GM18907 (cell line): Measurements from ENCODE around the gene NT5C3B.
"Not testable (repeated sequence)": the region's sequence is repeated elsewhere in the genome, so short reads cannot be mapped to it uniquely, and the experiment has no call there.

Experiments
- ATAC-seq: cut with Tn5 transposase; IDR thresholded peaks from one replicate; pipeline ENCODE4 v1.9.1; 2021; ENCODE audit warnings: mild to moderate bottlenecking, moderate library complexity; ENCODE audit not compliant: unreplicated experiment

Gene NT5C3B

DNA sequence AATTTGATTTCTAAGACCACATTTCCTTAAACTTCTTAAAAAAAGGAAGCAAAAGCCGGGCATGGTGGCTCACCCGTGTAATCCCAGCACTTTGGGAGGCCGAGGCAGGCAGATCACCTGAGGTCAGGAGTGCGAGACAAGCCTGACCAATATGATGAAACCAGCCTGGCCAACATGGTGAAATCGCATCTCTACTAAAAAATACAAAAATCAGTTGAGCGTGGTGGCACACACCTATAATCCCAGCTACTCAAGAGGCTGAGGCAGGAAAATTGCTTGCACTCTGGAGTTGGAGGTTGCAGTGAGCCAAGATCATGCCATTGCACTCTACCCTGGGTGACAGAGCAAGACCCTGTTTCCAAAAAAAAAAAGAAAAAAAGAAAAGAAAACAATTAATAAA is 4.7 kb upstream of the NT5C3B start:
- not testable (repeated sequence) for ATAC-seq

DNA sequence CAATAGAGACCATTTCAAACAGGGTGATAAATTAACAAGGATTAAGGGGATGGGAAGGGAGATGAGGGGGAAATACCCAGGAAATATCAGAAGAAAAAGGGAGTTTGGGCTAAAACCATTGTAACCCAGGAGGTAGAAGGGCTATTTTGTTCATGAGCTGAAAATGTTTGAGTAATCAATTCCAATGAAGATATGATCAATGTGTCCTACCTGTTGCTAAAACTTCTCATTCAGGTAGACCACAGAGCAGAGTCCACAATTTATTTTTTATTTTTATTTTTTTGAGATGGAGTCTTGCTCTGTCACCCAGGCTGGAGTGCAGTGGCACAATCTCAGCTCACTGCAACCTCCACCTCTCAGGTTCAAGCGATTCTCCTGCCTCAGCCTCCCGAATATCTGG is 3.4 kb upstream of the NT5C3B start:
- ATAC-seq, result not testable (repeated sequence)

DNA sequence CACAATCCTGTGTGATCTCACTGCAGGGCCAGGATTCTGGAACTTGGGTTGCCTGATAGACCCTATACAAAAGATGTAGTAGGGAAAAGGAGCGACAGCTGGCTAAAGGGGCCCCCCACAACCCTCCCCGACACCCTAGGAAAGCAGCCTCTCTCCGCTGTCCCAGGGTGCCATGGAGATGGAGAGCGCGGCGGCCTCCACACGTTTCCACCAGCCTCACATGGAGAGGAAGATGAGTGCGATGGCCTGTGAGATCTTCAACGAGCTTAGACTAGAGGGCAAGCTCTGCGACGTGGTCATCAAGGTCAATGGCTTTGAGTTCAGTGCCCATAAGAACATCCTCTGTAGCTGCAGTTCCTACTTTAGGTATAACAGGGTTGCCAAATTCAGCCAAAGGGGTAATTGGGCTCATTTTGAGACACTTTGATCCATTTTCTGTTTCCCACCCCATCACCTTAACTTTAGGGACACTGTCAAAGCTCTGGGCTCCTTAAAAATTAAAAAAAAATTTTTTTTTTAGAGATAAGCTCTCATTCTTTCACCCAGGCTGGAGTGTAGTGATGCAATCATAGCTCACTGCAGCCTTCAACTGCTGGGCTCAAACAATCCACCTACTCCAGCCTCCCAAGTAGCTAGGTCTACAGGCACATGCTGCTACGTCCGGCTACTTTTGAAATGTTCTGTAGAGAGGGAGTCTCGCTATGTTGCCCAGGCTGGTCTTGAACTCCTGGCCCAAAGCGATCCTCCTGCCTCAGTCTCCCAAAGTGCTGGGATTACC is 1.9 kb upstream of the NT5C3B start, which contains the start of gene KLHL10:
Gene KLHL10, plus strand, starts transcription at position 65 of the 778 bp plus-strand sequence. Its CDS starts 108 bp downstream, at position 173.
- no peak for ATAC-seq

DNA sequence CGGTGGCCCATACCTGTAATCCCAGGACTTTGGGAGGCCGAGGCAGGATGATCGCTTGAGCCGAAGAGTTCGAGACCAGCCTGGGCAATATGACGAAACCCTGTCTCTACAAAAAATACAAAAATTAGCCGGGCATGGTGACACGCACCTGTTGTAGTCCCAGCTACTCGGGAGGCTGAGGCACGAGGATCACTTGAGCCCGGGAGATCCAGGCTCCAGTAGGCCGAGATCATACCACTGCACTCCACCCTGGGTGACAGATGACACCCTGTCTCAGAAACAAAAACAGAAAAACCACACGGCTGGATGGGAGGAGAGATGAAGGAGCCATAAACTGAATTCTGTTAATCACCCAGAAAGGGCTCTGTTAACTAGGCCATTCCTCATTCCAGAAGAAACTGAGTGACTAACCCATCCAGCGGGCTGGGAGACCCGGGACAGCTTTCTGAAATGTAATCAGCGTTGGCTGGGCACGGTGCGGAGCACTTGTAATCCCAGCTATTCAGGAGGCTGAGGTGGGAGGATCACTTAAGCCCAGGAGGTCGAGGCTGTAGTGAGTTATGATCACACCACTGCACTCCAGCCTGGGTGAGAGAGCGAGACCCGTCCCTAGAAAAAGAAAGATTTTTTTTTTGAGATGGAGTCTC is 641 bp upstream of the NT5C3B start:
- no peak for ATAC-seq

DNA sequence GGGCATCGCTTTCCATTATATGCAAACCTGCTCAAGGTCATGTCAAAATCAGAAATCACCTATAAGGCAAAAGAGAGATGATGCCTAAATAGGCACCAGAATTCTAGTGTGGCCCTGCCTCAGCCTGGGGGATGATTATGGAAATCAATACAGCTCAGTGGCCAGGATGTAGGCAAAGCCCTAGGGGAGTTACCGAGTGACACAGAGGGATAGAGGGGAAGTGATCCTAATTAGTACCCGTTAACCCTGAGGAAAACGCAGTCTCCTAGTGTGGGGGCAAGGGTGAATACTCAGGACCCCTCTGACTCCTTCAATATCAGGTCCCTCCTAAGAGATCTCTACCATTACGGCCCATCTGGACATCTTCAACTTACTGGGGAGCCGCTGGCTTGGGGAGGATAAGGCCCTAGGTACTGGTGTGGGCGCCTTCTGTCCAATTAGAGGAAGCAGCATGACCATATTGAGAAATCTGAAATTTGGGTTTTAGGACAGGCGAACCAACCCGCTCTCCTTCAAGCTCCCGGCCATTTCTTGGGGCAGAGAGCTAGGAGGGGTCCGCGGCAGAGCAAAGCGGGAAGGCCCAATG is 725 bp downstream of the NT5C3B start:
- ATAC-seq, result peak; percentile 25

DNA sequence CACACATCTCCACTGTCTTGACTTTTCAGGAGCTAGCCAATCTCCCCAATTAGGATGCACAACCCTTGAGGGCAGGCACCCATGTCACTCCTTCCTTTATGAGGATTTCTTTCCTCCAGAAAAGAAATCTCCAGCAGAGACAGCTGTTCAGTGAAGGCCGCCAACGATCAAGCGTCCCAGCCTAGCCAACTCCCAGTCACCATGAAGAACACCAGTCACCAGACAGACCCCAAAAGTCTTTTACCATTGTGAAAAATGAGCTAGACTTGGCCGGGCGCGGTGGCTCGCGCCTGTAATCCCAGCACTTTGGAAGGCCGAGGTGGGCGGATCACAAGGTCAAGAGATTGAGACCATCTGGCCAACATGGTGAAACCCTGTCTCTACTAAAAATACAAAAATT is 6.1 kb downstream of the NT5C3B start:
- ATAC-seq, result not testable (repeated sequence)

DNA sequence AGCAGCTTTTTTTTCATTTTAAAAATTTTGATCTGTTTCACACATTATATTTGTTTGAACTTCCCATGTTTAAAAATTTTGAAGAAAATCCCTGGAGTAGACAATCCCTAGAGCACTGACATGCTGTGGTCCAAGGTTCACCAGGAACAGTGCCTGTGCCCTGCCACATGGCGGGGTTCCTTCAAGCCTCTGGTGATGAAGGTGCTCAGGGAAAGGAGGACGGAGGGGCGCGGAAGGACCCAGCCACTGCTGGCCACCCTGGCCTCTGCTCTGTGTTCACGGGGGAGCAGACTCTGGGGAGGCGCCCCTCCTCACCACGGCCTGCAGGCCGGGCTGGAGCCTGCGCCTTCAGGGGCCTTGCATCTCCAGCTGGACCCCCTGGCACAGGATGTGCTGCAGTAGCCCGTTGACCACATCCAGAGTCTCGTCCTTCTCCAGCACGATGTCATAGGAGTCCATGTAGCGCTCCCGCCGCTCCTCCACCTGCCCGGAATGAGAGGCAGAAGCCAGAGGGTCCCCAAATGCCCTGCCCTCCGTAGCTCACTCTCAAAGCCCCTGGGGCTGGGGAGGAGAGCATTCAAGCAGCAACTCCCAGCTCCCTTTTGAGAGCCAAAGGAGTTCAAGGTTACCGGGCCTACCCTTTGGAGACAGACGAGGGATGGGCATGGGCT is 10.7 kb downstream of the NT5C3B start:
- ATAC-seq, result no peak

DNA sequence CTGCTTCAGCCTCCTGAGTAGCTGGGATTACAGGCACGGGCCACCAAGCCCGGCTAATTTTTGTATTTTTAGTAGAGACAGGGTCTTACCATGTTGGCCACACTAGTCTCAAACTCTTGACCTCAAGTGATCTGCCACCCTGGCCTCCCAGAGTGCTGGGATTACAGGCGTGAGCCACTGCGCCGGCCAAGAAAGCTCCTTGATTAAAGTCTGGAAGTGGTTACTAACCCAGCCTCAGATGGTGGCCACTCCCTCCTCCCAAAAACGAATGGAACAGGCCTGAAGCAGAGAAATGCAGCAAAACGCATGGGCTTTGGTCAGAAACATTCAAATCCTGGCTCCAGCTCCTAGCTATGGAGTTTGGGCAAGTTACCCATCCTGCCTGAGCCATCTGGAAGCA is 11.9 kb downstream of the NT5C3B start:
- no peak for ATAC-seq

DNA sequence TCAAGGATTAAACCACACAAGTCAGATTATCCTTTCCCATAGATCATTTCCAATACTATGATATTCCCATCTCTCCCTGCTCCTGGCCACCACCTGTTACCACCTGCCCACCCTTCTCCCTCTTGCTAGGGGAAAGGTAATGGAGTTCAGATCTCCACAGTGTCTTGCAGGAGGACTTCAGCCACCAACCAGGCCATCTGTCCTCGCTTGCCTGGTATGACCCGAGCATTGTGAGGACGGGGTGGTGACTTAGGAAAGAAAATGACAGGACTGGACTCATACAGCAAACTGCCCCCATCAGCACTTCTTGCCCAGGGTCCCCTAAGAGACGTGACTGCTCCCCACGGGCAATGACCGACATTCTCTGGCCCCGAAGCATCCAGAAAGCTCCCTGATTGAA is 12.5 kb downstream of the NT5C3B start:
- ATAC-seq, result no peak

DNA sequence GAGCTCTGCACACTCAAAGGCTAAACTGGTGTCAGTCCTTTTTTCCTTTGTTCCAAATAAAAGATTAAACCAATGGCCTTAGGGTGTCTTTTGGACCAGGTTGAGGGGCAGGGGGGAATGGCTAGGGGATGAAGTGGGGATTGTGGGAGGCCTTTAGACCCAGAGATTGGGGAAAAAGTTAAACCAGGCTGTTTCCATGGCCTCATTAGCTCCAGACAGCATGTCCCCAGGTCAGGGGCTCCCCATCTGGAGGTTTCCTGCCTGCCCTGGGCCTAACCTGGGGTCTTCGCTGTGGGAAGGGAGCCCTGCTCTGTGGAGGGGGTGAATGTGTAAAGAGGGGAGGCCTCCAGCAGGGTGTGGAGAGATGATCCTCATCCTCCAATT is 12.9 kb downstream of the NT5C3B start:
- no peak for ATAC-seq

DNA sequence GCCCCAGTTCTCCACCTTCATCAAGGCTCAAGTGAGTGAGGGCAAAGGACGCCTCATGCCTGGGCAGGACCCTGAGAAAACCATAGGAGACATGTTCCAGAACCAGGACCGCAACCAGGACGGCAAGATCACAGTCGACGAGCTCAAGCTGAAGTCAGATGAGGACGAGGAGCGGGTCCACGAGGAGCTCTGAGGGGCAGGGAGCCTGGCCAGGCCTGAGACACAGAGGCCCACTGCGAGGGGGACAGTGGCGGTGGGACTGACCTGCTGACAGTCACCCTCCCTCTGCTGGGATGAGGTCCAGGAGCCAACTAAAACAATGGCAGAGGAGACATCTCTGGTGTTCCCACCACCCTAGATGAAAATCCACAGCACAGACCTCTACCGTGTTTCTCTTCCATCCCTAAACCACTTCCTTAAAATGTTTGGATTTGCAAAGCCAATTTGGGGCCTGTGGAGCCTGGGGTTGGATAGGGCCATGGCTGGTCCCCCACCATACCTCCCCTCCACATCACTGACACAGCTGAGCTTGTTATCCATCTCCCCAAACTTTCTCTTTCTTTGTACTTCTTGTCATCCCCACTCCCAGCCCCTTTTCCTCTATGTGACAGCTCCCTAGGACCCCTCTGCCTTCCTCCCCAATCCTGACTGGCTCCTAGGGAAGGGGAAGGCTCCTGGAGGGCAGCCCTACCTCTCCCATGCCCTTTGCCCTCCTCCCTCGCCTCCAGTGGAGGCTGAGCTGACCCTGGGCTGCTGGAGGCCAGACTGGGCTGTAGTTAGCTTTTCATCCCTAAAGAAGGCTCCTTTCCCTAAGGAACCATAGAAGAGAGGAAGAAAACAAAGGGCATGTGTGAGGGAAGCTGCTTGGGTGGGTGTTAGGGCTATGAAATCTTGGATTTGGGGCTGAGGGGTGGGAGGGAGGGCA is 13.6 kb downstream of the NT5C3B start:
- ATAC-seq, result no peak

DNA sequence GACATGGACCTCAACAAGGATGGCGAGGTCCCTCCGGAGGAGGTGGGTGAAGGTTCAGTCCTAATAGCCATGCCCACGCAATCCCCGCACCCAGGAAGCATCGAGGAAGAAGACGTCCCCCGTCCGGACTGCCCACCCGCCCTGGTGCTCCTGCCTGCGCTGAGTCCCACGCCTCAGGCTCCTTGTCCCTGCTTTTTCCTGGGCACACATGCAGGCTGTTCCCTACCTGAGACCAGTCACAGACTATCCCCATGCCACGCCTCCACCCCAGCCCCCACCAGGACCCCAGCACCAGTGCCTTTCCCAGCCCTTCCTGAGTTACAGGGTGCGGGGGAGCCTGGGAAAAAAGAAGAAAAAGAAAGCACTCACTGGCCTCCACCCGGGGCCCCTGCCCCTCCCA is 14.3 kb downstream of the NT5C3B start:
- no peak for ATAC-seq

DNA sequence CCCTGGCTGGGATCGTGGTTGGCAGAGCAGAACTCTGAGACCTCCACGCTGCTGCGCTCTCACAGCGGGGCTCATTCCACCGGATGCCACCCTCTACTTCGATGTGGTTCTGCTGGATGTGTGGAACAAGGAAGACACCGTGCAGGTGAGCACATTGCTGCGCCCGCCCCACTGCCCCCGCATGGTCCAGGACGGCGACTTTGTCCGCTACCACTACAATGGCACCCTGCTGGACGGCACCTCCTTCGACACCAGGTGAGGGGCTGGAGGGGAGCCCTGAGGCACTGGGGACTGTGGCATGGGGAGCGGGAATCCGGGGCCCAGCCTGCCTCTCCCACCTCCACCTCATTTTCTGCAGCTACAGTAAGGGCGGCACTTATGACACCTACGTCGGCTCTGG is 18.0 kb downstream of the NT5C3B start:
- no peak for ATAC-seq

DNA sequence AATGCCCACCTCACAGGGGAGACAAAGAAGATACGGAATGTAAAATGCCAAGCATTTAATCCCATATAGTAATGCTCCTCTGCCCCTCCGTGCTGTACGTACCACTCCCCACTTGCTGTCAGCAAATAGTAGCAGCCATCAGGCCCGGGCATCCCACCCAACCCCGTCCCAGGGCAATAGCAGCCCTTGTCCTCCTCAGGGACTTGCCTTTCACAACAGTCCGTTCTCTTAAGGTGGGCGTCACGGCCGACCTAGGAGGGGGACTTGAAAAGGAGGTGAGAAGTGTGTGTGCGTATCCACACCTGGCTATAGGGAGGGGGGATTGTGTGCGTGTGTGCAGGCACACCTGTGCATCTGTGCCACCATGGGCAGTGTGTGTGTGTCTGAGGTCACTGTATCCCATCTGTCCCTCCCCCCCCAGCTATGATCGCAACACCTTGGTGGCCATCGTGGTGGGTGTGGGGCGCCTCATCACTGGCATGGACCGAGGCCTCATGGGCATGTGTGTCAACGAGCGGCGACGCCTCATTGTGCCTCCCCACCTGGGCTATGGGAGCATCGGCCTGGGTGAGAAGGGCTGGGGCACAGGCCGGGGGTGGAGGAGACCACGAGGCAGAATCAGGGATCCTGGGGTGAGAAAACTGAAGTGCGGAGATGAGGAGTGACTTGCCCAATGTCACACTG is 19.3 kb downstream of the NT5C3B start:
- ATAC-seq, result no peak

DNA sequence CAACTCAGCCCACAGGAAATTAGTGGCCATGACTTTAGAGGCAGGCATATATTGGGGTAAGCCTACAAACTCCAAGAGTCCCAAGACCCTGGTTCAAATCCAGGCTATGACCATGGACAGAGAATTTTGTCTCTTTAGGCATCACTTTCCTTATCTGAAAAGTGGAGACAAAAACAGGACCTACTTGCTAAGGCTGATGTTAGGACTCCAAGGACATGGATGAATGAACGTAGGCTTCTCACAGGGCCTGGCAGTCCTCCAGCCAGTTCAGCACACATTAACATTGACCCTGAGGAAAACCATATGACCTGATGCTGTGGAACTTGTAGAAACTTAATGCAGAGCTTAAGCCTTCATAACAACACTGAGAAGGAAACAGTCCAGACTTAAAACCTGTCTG is 21.8 kb downstream of the NT5C3B start:
- no peak for ATAC-seq

DNA sequence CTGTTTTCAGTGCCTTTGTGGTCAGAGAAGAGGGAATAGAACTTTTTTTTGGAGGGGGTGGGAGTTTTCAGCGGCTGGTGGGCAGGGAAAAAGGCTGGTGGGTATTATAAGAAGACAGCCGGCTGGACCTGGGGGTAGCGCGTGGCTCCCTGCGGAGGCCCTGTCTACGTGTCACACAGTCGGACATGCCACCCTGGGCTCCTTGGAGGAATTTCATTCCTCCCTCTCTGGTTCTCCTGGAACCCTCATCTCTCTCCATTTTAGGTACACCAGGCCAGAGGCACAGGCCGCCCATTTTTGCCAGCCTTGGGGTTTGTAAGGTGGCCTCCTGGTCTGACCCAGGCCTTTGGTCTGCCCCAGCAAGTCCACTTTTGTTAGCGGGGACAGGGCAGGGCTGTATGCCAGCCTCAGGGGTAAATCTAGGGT is 22.3 kb downstream of the NT5C3B start:
- ATAC-seq, result no peak

DNA sequence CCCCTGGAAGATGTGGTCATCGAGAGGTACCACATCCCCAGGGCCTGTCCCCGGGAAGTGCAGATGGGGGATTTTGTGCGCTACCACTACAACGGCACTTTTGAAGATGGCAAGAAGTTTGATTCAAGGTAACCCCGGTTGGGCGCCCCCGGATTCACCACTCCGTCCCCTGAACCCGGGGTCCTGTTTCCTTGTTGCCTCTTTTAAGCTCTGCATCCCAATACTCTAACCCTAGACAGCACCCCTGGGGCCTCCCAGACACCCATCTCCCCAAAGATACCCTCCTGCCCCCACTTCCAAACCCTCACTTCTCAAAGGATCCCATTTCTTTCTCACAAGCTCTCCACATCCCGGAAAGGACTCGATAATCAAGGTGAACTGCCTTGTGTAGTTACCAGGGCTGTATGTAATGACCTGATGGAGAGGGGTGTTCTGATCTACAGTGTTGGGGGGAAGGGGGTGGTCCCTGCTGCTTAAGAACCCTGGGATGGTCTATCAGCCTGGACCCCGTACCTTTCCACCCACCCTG is 22.8 kb downstream of the NT5C3B start:
- ATAC-seq, result no peak

DNA sequence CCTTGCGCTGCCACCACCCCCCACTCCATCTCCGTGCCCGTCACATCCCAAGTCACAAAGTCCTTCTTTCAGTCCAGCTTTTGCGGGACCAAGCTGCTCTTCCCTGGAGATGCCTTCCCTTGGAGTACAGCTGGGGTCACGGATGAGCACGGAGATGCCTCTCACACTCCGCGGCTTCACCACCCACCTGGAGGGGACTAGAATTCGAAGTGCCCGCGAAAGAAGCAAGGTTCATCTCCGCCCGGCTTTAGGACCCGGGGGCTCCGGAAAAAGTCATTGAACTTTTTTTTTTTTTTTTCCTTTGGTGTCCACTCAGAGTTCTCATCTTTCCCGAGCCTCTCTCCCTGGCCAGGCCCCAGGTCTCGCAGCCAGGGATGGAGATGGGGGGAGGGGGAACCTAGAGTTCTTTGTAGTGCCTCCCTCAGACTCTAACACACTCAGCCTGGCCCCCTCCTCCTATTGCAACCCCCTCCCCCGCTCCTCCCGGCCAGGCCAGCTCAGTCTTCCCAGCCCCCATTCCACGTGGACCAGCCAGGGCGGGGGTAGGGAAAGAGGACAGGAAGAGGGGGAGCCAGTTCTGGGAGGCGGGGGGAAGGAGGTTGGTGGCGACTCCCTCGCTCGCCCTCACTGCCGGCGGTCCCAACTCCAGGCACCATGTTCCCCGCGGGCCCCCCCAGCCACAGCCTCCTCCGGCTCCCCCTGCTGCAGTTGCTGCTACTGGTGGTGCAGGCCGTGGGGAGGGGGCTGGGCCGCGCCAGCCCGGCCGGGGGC is 23.5 kb downstream of the NT5C3B start, which contains the start of gene FKBP10:
Gene FKBP10, plus strand, starts transcription at position 624 of the 771 bp plus-strand sequence. Its CDS starts 31 bp downstream, at position 655.
- ATAC-seq, result no peak
